Activated T-cell treated with anti-CD3 and anti-CD28 coated beads for 1 hour (primary cell): ENCODE measurements around the gene SCYL3.

Source experiments
- DNase-seq: peaks from one replicate; pipeline ENCODE4 v3.0.0-alpha.2; 2020; ENCODE audit warnings: low read depth

SCYL3 gene

GRCh38 chr1:169900571-169900970, 6.9 kb upstream of the SCYL3 start:
- DNase-seq = no peak

GRCh38 chr1:169899519-169900217, 6.0 kb upstream of the SCYL3 start:
- DNase-seq = no peak

- DNase-seq = no peak
These were observed 2.3 kb upstream of the SCYL3 start for GRCh38 chr1:169896013-169896412.

GRCh38 chr1:169894424-169895145, 889 bp upstream of the SCYL3 start:
- DNase-seq = no peak

- DNase-seq = no peak
These were observed 610 bp downstream of the SCYL3 start for GRCh38 chr1:169892927-169893644.

DNA sequence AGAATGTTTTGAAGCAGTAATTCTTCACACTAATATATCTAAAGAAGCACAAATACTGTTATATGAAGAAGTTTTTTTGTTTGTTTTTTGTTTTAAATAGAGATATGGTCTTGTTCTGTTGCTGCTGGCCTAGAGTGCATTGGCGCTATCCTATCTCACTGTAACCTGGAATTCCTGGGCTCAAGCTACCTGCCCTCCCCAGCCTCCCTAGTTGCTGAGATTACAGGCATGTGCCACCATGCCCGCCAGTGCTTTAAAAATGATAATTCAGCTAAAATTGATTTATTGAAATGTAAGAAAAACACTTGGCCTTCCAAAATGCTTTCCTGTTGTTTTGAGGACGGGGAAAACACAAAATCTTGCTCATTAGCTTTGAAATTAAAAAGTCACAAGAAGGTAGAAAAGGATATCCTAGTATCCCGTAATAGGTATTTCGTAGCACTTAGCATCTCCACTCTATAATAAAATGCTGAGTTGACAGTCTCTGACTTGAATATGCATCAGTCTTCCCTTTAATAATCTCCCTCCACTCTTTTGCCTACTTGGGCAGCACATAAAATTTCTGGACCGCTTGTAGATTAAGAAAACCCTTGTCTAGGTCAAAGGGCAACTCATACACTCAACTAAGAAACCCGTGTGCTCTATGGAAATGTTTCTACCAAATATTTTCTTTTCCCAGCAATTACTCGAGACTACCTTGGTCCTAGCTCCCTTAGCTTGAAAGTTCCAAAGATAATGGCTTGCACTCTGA, 1.3 kb downstream of the SCYL3 start:
- no peak for DNase-seq

GRCh38 chr1:169891539-169891885, 2.2 kb downstream of the SCYL3 start:
- DNase-seq = no peak

GRCh38 chr1:169890761-169891538, 2.7 kb downstream of the SCYL3 start:
- DNase-seq = peak; percentile 15

DNA sequence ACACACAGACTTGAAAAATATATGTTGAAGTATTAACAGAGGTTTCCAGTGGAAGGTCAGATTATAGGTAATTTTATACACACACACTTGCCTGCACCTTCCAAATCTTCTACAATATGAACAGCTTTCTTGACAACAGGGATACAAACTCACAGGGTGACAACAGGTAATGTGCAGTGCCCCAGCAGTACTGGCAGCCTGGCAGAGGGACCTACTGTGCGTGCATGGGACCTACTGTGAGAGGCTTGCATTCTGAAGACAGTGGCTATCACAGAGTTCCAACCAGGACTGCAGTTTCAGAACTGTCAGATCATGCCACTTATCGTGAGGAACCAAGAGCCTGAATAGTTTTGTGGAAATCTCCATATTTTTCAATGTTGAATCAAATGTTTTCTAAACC, 3.8 kb downstream of the SCYL3 start:
- no peak for DNase-seq

- no peak for DNase-seq
These were observed 6.8 kb downstream of the SCYL3 start for GRCh38 chr1:169886931-169887330.

DNA sequence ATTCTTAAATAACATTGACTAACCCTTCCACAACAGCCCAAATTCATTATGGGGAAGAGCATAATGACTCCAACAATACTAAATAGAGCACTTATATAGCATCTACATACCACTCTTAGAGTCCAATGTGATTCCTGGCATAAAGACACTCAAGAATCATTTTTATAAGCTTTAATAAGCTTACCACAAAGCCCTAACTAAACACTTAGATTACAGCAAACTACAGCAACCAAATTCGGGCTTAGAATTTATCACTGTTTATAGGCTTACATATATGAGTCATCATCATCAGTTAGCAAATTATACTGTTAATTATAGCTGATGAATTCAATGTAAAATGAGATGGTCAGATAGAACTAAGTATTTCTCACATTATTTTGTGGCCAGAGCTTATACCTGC, 7.3 kb downstream of the SCYL3 start:
- no peak for DNase-seq

DNA sequence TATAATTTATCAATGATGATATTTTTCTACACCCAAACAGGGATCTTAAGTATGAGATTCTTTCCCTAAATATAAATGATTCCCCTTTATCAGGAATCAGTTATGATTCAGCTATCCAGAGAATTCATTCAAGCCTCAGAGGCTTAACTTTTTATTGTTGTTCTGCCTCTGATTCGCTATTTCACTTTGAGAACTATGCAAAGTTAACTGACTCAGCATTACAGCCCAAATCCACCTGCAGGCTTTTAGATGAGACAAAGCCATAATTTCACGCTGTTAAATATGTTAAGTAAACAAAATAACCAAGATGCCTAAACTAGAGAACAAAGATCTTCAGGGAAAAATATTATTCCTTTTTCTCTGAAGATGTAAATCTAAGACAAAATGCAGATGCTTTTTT, 8.5 kb downstream of the SCYL3 start:
- no peak for DNase-seq

- DNase-seq = no peak
These were observed 9.1 kb downstream of the SCYL3 start for GRCh38 chr1:169884634-169885033.

GRCh38 chr1:169882039-169882511, 11.6 kb downstream of the SCYL3 start:
- DNase-seq = no peak

GRCh38 chr1:169879034-169879840, 14.5 kb downstream of the SCYL3 start:
- no peak for DNase-seq

DNA sequence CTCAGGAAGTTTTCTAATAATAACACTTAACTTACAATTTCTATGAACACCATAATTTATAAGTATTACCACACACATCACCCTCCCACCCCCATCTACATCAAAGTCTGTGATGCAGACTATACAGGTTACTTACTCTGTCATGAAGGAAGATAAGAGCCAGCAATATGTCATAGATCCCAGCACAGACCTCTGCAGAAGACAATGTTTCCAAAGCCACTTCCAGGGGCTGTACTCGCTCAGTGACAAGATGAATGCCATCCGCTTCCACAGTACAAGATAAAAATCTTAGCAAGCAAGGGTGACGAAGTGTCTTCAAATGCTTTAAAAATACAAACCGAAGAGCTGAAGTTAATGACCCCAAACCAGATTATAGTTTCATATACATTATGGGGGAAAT, 15.2 kb downstream of the SCYL3 start:
- no peak for DNase-seq

DNA sequence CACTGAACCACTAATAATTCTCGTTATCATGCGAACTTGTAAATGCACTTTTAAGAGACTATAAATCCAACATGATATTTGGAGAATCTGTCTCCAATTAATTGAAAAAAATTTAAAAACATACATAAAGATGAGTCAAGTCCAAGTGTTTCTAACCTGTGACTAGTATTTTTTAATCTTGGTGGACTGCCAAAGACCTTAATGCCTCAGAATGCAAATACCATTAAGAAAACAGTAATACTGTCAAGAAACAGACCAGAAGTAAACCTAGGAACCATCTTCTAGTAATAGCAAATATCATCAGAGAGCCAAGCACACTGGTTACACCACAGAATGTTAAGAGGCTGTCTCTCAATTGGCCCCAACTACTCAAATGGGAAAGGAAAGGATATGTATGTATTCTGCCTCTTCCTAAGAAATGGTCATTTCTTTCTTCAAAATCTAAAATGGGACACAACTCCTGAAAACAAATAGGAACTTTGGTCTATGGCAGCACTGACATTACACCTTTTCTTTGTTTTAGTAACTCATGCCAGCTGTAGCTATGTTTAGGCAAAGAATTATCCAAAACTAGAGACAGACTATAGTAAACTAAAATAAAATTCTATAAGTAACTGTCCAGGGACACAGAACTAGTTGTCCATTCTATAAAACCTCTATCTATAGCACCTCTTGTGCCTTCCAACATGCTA, 15.8 kb downstream of the SCYL3 start:
- DNase-seq = no peak

GRCh38 chr1:169874229-169874628, 19.5 kb downstream of the SCYL3 start:
- no peak for DNase-seq

DNA sequence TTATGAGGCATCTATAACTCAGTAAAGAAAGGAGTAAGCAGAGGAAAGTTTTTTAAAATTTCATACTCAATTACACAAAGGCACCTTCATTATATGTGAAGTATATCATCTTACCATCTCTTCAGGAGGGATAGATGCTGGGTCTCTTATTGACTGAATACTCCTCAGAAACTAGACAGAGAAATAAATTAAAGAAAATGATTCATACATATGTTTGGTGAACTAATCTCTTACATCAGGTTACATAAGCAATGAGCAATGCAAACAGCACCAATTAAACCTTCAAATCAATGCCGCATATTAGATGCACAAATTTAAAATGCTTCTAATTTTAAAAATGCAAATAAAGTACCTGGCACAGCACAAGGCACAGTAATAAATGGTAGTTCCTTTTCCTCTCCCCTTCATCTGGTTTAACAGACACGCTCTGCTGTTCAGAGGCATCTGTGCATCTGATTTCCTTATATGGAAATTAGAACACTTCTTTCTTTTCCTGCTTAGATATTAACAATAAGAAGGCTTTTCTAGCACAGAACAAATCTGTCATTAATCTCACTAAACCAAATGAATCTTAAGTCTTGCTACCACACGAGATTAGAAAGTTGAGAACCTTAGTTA, 20.0 kb downstream of the SCYL3 start:
- no peak for DNase-seq

DNA sequence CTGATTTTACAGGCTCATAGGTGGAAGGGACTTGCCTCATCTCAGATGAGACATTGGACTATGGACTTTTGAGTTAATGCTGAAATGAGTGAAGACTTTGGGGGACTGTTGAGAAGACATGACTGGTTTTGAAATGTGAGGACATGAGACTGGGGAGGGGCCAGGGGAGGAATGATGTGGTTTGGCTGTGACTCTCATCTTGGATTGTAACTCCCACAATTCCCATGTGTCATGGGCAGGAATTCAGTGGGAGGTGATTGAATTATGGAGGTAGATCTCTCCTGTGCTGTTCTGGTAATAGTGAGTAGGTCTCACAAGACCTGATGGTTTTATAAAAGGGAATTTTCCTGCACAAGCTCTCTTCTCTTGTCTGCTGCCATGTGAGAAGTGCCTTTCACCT, 20.8 kb downstream of the SCYL3 start:
- DNase-seq = no peak
